ENCODE measurements around the gene HERC6.
"Not testable (repeated sequence)": the region's sequence is repeated elsewhere in the genome, so short reads cannot be mapped to it uniquely, and the experiment has no call there.

The HERC6 gene

GRCh38 chr4:88448211-88448765 lies 69.6 kb downstream of the HERC6 start:
- not testable (repeated sequence) for DNase-seq

- no peak for DNase-seq
These were observed 70.2 kb downstream of the HERC6 start for GRCh38 chr4:88448889-88449288.

GRCh38 chr4:88449290-88449689 lies 70.6 kb downstream of the HERC6 start:
- no peak for DNase-seq

GRCh38 chr4:88451205-88451604 lies 72.6 kb downstream of the HERC6 start:
- no peak for DNase-seq

- DNase-seq, result no peak
These were observed 74.3 kb downstream of the HERC6 start for GRCh38 chr4:88452912-88453311.

GRCh38 chr4:88456670-88457306 lies 78.1 kb downstream of the HERC6 start, which contains the start of gene HERC5:
Gene HERC5 (plus strand): TSS chr4:88457119. CDS start chr4:88457270, 151 bp downstream.
- DNase-seq, result peak; percentile 95

GRCh38 chr4:88457307-88458103 lies 78.9 kb downstream of the HERC6 start:
- DNase-seq, result peak; percentile 5

- no peak for DNase-seq
These were observed 79.6 kb downstream of the HERC6 start for GRCh38 chr4:88458104-88458740.

GRCh38 chr4:88465653-88466192 lies 87.1 kb downstream of the HERC6 start:
- no peak for DNase-seq

- DNase-seq, result no peak
These were observed 88.7 kb downstream of the HERC6 start for GRCh38 chr4:88467392-88467791.

GRCh38 chr4:88477229-88477860 lies 98.7 kb downstream of the HERC6 start:
- DNase-seq, result no peak

GRCh38 chr4:88478247-88478646 lies 99.6 kb downstream of the HERC6 start:
- DNase-seq, result no peak

GRCh38 chr4:88481537-88481936 lies 102.9 kb downstream of the HERC6 start:
- no peak for DNase-seq

- no peak for DNase-seq
These were observed 110.6 kb downstream of the HERC6 start for GRCh38 chr4:88489100-88489761.
